ENCODE measurements around the gene XG. TPM values are rescaled to one million over a fixed set of nuclear protein-coding genes. Genes with fewer than 3 reads are reported as not detected.
"Not testable (repeated sequence)": the region's sequence is repeated elsewhere in the genome, so short reads cannot be mapped to it uniquely, and the experiment has no call there.

Gene XG
- total and polyA plus RNA-seq, 2 of the 8 experiments (the other 6 are each of a cell fraction or from before 2014, with no cell fraction given): 0.33 to 0.78 TPM

GRCh38 chrX:2762671-2763070 is 10.8 kb downstream of the XG start:
- FAIRE-seq; H3K36me3 ChIP-seq (ENCODE audit: control insufficient read depth in 2 of 4, insufficient read depth in 4 of 4, low read length in 3 of 4); H4K20me1 ChIP-seq (replicated peaks in 1 of 2; ENCODE audit: control insufficient read depth in 1 of 2, insufficient read depth in 2 of 2, low read length in 2 of 2); POLR2A ChIA-PET (ENCODE audit: partially characterized antibody); DNase-seq (ENCODE audit: low read depth in 1 of 2, low spot score in 2 of 2); H3K27ac ChIP-seq (ENCODE audit: low read depth, low read length); H3K4me2 ChIP-seq (ENCODE audit: insufficient read depth in 1 of 2, low read depth in 2 of 2, low read length in 2 of 2); H3K23ac ChIP-seq (ENCODE audit: insufficient read length); H4K91ac ChIP-seq (replicated peaks; ENCODE audit: insufficient read length, low read length); H3K14ac ChIP-seq (ENCODE audit: insufficient read length); H3K56ac ChIP-seq (replicated peaks; ENCODE audit: insufficient read length, low read depth, low read length); H3K4me1 ChIP-seq (replicated peaks in 1 of 4; ENCODE audit: control insufficient read depth in 3 of 4, insufficient read depth in 4 of 4, low read length in 3 of 4); H2BK15ac ChIP-seq (ENCODE audit: low read length); H3K23me2 ChIP-seq (ENCODE audit: low read depth, low read length); H3K4ac ChIP-seq (replicated peaks; ENCODE audit: insufficient read length, low read depth, low read length); CTCF ChIA-PET (ENCODE audit: partially characterized antibody); H3K79me2 ChIP-seq (ENCODE audit: control insufficient read depth in 1 of 2, insufficient read depth in 2 of 2, low read length in 2 of 2); H4K5ac ChIP-seq (ENCODE audit: insufficient read length, low read depth, low read length); H2BK5ac ChIP-seq (ENCODE audit: low read depth, low read length); H2BK12ac ChIP-seq (ENCODE audit: low read depth, low read length); H2BK120ac ChIP-seq (replicated peaks; ENCODE audit: low read depth, low read length); H2AK5ac ChIP-seq (ENCODE audit: low read depth, low read length); H3K4me3 ChIP-seq (ENCODE audit: extremely low read depth in 1 of 4, insufficient read depth in 2 of 4, low read depth in 3 of 4, low read length in 4 of 4); H2AFZ ChIP-seq (ENCODE audit: low read length); H3K9ac ChIP-seq (replicated peaks in 1 of 4; ENCODE audit: extremely low read depth in 1 of 4, low read depth in 3 of 4, low read length in 3 of 4); H3K9me3 ChIP-seq (ENCODE audit: insufficient read depth in 2 of 2, low read depth in 1 of 2, low read length in 1 of 2); H2BK20ac ChIP-seq (ENCODE audit: low read length); H3K27me3 ChIP-seq (replicated peaks in 1 of 4; ENCODE audit: control insufficient read depth in 3 of 4, extremely low read depth in 1 of 4, insufficient read depth in 3 of 4, low read length in 3 of 4); H3K18ac ChIP-seq (ENCODE audit: extremely low read depth, low read length); H3K79me1 ChIP-seq (ENCODE audit: low read depth, low read length); H4K8ac ChIP-seq (ENCODE audit: extremely low read depth, insufficient read depth, low read length): not testable (repeated sequence)
- 86% methylated on average over 4 of the region's 4 CpGs; no CpG with 5 or more reads in 1 of the 2 experiments for WGBS, 2 experiments (ENCODE audit: extremely low coverage in 1 of 2, insufficient coverage in 1 of 2, insufficient read length in 1 of 2, insufficient replicate concordance in 2 of 2, low coverage in 1 of 2, low lambda C conversion rate in 2 of 2, missing lambda C conversion rate in 1 of 2)

DNA sequence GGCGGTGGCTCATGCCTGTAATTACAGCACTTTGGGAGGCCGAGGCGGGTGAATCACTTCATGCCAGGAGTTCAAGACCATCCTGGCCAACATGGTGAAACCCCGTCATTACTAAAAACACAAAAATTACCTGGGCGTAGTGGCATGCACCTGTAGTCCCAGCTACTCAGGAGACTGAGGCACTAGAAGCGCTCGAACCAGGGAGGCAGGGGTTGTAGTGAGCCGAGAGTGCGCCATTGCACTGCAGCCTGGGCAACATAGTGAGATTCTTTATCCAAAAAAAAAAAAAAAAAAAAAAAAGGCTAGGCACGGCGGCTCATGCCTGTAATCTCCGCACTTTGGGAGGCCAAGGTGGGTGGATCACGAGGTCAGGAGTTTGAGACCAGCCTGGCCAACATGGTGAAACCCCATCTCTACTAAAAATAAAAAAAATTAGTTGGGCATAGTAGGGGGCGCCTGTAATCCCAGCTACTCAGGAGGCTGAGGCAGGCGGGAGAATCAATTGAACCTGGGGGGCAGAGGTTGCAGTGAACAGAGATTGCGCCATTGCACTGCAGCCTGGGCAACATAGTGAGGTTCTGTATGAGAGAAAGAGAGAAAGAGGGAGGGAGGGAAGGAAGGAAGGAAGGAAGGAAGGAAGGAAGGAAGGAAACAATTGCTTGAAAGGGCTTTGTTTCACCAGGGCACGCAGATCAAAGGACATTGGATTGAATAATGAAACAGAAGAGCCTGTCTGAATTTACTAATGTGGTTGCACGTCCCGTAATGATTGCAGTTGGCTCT is 13.1 kb downstream of the XG start:
- H2BK120ac ChIP-seq (replicated peaks; ENCODE audit: low read depth, low read length); H2AK5ac ChIP-seq (ENCODE audit: low read depth, low read length); H2BK5ac ChIP-seq (ENCODE audit: low read depth, low read length); H3K9me3 ChIP-seq (ENCODE audit: insufficient read depth in 2 of 2, low read depth in 1 of 2, low read length in 1 of 2); H3K23me2 ChIP-seq (ENCODE audit: low read depth, low read length); H2BK12ac ChIP-seq (ENCODE audit: low read depth, low read length); H3K27ac ChIP-seq (ENCODE audit: low read depth, low read length); H3K4ac ChIP-seq (replicated peaks; ENCODE audit: insufficient read length, low read depth, low read length); H3K14ac ChIP-seq (ENCODE audit: insufficient read length); H3K36me3 ChIP-seq (ENCODE audit: control insufficient read depth in 2 of 4, insufficient read depth in 4 of 4, low read length in 3 of 4); H4K5ac ChIP-seq (ENCODE audit: insufficient read length, low read depth, low read length); CTCF ChIA-PET (ENCODE audit: partially characterized antibody); H2AFZ ChIP-seq (ENCODE audit: low read length); POLR2A ChIA-PET (ENCODE audit: partially characterized antibody); DNase-seq (ENCODE audit: low read depth in 1 of 2, low spot score in 2 of 2); H3K4me3 ChIP-seq (ENCODE audit: extremely low read depth in 1 of 4, insufficient read depth in 2 of 4, low read depth in 3 of 4, low read length in 4 of 4); H3K79me1 ChIP-seq (ENCODE audit: low read depth, low read length); H2BK15ac ChIP-seq (ENCODE audit: low read length); H3K56ac ChIP-seq (replicated peaks; ENCODE audit: insufficient read length, low read depth, low read length); H4K91ac ChIP-seq (replicated peaks; ENCODE audit: insufficient read length, low read length); H3K79me2 ChIP-seq (ENCODE audit: control insufficient read depth in 1 of 2, insufficient read depth in 2 of 2, low read length in 2 of 2); H4K8ac ChIP-seq (ENCODE audit: extremely low read depth, insufficient read depth, low read length); H2BK20ac ChIP-seq (ENCODE audit: low read length); H3K9ac ChIP-seq (replicated peaks in 1 of 4; ENCODE audit: extremely low read depth in 1 of 4, low read depth in 3 of 4, low read length in 3 of 4); H3K4me1 ChIP-seq (replicated peaks in 1 of 4; ENCODE audit: control insufficient read depth in 3 of 4, insufficient read depth in 4 of 4, low read length in 3 of 4); H3K27me3 ChIP-seq (replicated peaks in 1 of 4; ENCODE audit: control insufficient read depth in 3 of 4, extremely low read depth in 1 of 4, insufficient read depth in 3 of 4, low read length in 3 of 4); H4K20me1 ChIP-seq (replicated peaks in 1 of 2; ENCODE audit: control insufficient read depth in 1 of 2, insufficient read depth in 2 of 2, low read length in 2 of 2); H3K4me2 ChIP-seq (ENCODE audit: insufficient read depth in 1 of 2, low read depth in 2 of 2, low read length in 2 of 2); H3K23ac ChIP-seq (ENCODE audit: insufficient read length); FAIRE-seq; H3K18ac ChIP-seq (ENCODE audit: extremely low read depth, low read length): not testable (repeated sequence)
- 92% methylated on average over 14 of the region's 19 CpGs; no CpG with 5 or more reads in 1 of the 2 experiments for WGBS, 2 experiments (ENCODE audit: extremely low coverage in 1 of 2, insufficient coverage in 1 of 2, insufficient read length in 1 of 2, insufficient replicate concordance in 2 of 2, low coverage in 1 of 2, low lambda C conversion rate in 2 of 2, missing lambda C conversion rate in 1 of 2)
